ENCODE results near the gene FNIP2.

Gene FNIP2

GRCh38 chr4:158836002-158836369 is 67.2 kb downstream of the FNIP2 start:
- no peaks in the 10 kb centered on the region for H4K20me1 ChIP-seq (ENCODE audit: insufficient read depth, low read length, poor library complexity, severe bottlenecking)
- H3K9ac ChIP-seq (ENCODE audit: low read depth, low read length, poor library complexity, severe bottlenecking), result no peak overlapping the region
- no peak overlapping the region for H2AFZ ChIP-seq (ENCODE audit: low read length)
- H3K4me3 ChIP-seq (ENCODE audit: low read length, poor library complexity, severe bottlenecking), result no peak overlapping the region
- no peaks in the 10 kb centered on the region for H3K9me3 ChIP-seq (ENCODE audit: insufficient read depth, low read depth, low read length)
- TF ChIP-seq CTCF (conservative IDR thresholded peaks at IDR 0.05; ENCODE audit: low read length) (no peak), EZH2phosphoT487 (IDR thresholded peaks at IDR 0.05; ENCODE audit: borderline replicate concordance) (no peak)
- no peaks in the 10 kb centered on the region for H3K9me2 ChIP-seq (replicated peaks; ENCODE audit: low read depth, low read length)
- no peaks in the 10 kb centered on the region for H3K4me1 ChIP-seq (ENCODE audit: insufficient read depth, low read length, poor library complexity, severe bottlenecking)
- H3K79me2 ChIP-seq (ENCODE audit: insufficient read depth, low read length), result no peaks in the 10 kb centered on the region
- no peaks in the 10 kb centered on the region for H3K27me3 ChIP-seq (ENCODE audit: insufficient read depth, low read length, poor library complexity, severe bottlenecking)
- H3K4me2 ChIP-seq (ENCODE audit: low read depth, low read length, poor library complexity, severe bottlenecking), result no peak overlapping the region
- H3K36me3 ChIP-seq (ENCODE audit: insufficient read depth, low read length), result peaks cover 65% of the 10 kb centered on the region
- H3F3A ChIP-seq (ENCODE audit: low read depth), result no peaks in the 10 kb centered on the region

- no peaks in the 10 kb centered on the region for H4K20me1 ChIP-seq (ENCODE audit: insufficient read depth, low read length, poor library complexity, severe bottlenecking)
- TF ChIP-seq CTCF (conservative IDR thresholded peaks at IDR 0.05; ENCODE audit: low read length) (no peak), EZH2phosphoT487 (IDR thresholded peaks at IDR 0.05; ENCODE audit: borderline replicate concordance) (no peak)
- H2AFZ ChIP-seq (ENCODE audit: low read length), result no peak overlapping the region
- no peaks in the 10 kb centered on the region for H3K9me3 ChIP-seq (ENCODE audit: insufficient read depth, low read depth, low read length)
- H3K27me3 ChIP-seq (ENCODE audit: insufficient read depth, low read length, poor library complexity, severe bottlenecking), result no peaks in the 10 kb centered on the region
- H3K9ac ChIP-seq (ENCODE audit: low read depth, low read length, poor library complexity, severe bottlenecking), result no peak overlapping the region
- H3F3A ChIP-seq (ENCODE audit: low read depth), result no peaks in the 10 kb centered on the region
- no peaks in the 10 kb centered on the region for H3K79me2 ChIP-seq (ENCODE audit: insufficient read depth, low read length)
- no peaks in the 10 kb centered on the region for H3K9me2 ChIP-seq (replicated peaks; ENCODE audit: low read depth, low read length)
- peaks cover 63% of the 10 kb centered on the region for H3K36me3 ChIP-seq (ENCODE audit: insufficient read depth, low read length)
- no peak overlapping the region for H3K4me3 ChIP-seq (ENCODE audit: low read length, poor library complexity, severe bottlenecking)
- no peaks in the 10 kb centered on the region for H3K4me1 ChIP-seq (ENCODE audit: insufficient read depth, low read length, poor library complexity, severe bottlenecking)
- no peak overlapping the region for H3K4me2 ChIP-seq (ENCODE audit: low read depth, low read length, poor library complexity, severe bottlenecking)
Observed at GRCh38 chr4:158836828-158837449, 68.1 kb downstream of the FNIP2 start.

- TF ChIP-seq EZH2phosphoT487 (IDR thresholded peaks at IDR 0.05; ENCODE audit: borderline replicate concordance) (no peak), CTCF (conservative IDR thresholded peaks at IDR 0.05; ENCODE audit: low read length) (no peak)
- Histone ChIP-seq H3F3A (ENCODE audit: low read depth) (no peaks in the 10 kb centered on the region), H3K9me3 (ENCODE audit: insufficient read depth, low read depth, low read length) (no peaks in the 10 kb centered on the region), H2AFZ (ENCODE audit: low read length) (no peak overlapping the region), H3K9me2 (replicated peaks; ENCODE audit: low read depth, low read length) (no peaks in the 10 kb centered on the region), H3K27me3 (ENCODE audit: insufficient read depth, low read length, poor library complexity, severe bottlenecking) (no peaks in the 10 kb centered on the region), H4K20me1 (ENCODE audit: insufficient read depth, low read length, poor library complexity, severe bottlenecking) (no peaks in the 10 kb centered on the region), H3K79me2 (ENCODE audit: insufficient read depth, low read length) (no peaks in the 10 kb centered on the region), H3K4me1 (ENCODE audit: insufficient read depth, low read length, poor library complexity, severe bottlenecking) (no peaks in the 10 kb centered on the region), H3K36me3 (ENCODE audit: insufficient read depth, low read length) (peaks cover 56% of the 10 kb centered on the region), H3K9ac (ENCODE audit: low read depth, low read length, poor library complexity, severe bottlenecking) (no peak overlapping the region), H3K4me2 (ENCODE audit: low read depth, low read length, poor library complexity, severe bottlenecking) (no peak overlapping the region), H3K4me3 (ENCODE audit: low read length, poor library complexity, severe bottlenecking) (no peak overlapping the region)
Observed at GRCh38 chr4:158837527-158838141, 68.8 kb downstream of the FNIP2 start.
